GM19438 (cell line): ENCODE data around the gene LRRC75A.

Experiments
- ATAC-seq: cut with Tn5 transposase; IDR thresholded peaks from one replicate; pipeline ENCODE4 v1.9.1; 2021; ENCODE audit warnings: low read depth; ENCODE audit not compliant: unreplicated experiment

Gene LRRC75A

DNA sequence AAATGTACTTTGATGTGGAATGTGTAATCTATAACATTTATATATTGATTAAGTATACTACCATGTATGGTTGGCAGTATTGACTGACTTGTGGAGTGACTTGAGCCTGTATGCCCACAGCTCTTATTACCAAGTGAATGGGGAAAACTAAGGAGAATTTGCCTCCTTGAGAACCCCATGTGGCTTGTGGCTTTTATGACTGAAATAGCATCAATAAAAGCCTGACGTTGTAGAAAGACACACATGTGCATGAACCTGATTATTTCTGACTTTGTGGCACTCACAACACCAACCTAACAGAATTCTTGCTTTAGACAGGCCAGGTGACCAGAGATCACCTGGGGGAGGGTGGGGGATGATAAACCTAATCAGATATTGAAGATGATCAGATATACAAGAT is 2.1 kb upstream of the LRRC75A start:
- ATAC-seq = no peak

DNA sequence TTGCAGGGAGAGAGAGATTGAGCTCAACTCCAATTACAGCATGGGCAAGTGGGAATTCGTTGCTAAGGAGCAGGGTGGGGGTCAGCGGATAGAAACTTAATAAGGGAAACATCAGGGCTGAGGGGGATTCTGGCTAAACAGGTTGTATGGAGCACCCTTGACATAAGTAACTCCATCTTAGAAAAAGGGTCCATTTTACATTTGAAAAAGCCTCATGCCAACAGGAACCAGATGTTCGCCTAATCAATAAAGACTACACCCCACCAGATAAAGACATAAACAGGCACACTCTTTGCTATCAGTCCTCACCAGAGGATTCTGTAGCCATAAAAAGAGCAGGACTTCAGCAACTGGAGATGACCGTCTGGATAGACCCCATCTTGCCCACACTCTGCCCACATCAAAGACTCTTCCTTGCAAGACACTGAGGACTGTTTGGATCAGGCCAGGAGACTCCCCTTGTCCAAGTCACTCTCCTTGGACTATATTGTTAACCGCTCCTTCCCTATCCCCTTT is 1.6 kb upstream of the LRRC75A start:
- ATAC-seq = no peak

DNA sequence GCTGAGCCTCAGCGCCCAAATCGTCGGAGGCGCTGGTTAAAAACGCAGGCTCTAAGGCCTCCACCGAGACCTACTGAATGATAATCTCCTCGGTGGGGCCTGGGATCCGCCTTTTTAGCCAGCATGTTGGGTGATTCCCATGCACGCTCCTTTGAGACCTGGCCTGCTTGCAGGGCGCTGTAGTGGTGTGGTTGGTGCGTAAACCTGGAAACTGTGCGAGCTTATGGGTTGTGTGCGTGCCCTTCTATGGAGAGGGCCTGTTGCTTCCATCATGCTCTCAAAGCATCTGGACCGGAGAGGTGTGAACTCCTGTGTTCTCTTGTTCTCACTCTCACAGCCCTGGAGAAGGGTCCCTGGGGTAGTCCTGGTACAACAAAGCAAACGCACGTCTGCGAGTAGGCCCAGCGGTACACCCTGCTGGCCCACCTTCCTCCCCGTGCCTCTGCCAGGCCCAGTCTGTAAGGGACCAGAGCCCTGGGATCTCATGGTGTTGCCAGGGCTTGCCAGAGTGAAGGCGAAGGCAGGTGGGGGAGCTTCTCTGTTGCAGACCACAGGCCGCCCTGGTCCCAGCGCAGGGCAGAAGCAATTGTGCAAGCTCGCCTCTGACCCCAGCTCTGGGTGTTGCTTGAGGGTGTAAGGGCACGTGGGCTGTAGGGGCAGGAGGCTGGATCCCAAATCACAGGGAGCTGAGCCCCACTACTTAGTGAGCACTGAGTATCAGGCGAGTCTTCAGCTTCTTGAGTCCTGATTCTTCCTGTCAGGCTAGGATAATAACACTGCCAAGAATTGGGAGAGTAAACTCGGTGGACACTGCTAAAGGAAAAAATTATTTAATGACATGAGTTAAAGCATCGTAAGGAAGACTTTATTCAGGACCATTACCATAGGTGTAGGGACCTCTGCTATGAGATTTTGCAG is 879 bp upstream of the LRRC75A start:
- no peak for ATAC-seq

DNA sequence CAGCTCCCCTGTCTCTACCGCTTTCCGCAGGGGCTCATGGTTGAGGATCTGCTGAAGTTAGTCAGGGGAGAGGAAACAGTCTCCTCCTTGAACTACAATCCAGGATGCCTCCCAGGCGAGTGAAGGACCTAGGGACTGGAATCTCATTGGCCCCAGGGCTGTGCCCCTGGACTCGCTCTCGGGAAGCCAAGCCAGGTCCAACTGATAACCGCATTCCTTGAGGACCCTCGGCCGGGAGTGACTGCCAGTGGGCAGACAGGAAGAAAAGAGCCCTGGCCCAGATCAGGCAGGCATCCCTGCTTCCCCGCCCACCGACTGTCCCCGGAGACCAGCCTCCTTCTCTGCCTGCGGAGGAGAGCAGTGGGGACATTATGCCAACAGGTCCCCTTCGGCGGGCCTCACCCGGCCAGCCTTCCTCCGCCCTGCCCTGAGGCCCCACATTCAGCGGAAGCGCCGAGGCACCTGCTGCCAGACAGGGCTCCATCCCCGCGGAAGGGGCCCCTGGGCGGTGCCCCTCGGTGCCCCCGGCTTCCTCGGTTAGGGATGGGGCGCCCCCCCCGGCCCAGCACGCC is 776 bp downstream of the LRRC75A start:
- no peak for ATAC-seq

DNA sequence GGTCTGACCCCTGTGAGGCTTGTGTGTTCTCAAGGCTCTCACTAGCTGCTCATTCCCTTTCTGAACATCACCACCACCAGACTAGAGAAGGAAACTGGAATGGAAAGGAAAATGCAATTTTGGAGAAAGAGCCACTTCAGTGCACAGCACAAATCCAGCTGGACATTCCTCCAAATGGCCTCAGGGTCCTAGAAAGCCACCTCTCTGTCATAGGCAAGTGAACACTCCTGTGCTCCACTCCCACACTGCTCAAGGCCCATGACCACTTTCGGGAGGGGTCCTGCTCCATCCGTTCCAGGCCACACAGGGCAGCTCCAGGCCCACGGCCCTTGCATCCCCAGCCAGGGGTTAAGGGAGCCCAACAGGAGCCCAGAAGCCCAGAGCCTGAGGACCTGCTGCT is 2.6 kb downstream of the LRRC75A start:
- no peak for ATAC-seq

DNA sequence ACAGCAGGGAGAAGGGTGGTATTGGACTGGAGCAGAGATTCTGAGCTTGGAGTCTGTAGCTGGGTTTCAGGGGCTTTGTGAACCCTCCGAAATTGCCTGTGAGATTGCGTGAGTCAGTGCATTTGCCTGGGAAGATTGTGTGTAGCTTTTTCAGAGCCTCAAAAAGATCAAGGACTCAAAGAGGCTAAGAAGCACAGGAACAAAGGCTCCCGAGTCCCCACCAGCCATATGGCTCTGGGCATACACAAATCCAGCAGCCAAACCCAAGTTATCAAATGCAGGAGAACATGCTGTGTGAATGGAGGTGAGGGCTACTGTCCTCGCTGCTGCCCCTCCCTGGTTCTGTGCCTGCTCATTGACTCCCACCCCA is 3.0 kb downstream of the LRRC75A start:
- ATAC-seq = no peak

DNA sequence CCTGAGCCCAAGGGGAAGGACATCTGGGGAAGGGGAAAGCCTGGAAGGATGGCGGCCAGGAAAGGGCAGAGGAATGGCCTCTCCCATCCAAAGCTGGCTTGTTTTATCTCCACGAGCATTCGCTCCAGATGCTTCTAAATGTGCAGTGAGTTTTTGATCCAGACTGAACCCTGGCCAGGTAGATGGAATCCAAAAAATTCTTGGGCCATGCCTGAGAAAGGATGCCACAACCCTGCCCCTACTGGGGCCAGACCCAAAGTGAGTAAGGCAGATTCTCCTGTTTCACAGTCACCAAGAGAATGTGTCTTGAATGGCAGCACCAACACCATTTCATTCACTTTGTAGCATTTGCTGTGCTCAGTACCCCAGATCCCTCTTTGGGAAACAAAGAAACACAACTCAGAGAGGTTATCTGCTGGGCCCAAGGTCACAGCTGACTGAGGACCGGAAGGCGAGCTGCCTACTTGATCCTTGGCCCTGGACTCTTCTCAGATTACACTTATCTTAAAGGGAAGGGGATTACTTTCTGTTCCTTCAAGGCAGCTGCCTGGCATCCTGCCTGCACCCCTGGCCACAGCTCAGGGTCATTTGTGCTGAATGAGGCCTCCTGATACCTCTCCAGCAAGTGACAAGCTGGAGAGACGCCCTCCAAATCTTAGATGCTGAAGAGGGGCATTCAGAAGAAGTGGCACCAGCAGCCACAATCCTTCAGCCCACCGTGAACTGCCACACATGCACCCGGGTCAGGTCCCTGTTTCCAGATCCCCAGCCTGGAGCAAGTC is 3.6 kb downstream of the LRRC75A start:
- no peak for ATAC-seq

DNA sequence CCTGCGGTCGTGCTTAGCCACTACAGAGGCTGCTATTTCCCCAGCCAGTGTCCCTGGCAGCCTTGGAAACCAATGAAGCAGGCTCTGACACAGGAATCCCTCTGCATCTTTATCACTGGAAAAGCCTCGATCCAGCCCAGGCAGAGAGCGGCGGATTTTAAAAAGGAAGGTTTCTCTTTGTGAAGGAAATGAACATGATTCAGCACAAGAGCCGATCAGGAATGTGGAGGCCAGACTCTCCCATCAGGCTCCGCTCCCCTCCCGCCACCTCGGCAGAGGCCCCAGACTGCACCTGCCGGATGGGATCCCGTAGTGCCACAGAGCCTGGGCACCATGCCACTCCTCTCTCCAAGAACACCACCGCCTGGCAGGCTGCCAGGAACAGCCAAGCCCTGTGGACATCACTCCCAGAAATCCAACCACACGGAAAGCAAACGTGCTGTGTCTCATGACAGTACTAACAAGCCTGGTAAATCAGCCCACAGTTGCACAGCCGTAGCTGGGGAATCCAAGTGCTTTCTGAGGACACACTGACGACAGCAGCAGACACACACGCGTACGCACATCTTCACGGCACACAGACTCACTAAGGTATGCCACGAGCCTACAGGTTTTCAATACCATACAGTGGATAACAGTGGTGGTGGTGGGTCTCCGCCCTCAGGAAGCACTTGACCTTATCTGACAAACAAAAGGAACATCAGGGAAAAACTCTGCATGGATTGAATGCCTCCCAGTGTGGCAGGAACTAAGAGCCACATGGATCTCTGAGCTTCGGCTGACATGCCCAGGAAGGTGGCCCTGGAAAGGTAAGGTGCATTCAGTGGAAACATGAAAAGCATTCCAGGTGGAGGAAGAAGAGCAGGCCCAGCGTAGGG is 5.4 kb downstream of the LRRC75A start:
- no peak for ATAC-seq

DNA sequence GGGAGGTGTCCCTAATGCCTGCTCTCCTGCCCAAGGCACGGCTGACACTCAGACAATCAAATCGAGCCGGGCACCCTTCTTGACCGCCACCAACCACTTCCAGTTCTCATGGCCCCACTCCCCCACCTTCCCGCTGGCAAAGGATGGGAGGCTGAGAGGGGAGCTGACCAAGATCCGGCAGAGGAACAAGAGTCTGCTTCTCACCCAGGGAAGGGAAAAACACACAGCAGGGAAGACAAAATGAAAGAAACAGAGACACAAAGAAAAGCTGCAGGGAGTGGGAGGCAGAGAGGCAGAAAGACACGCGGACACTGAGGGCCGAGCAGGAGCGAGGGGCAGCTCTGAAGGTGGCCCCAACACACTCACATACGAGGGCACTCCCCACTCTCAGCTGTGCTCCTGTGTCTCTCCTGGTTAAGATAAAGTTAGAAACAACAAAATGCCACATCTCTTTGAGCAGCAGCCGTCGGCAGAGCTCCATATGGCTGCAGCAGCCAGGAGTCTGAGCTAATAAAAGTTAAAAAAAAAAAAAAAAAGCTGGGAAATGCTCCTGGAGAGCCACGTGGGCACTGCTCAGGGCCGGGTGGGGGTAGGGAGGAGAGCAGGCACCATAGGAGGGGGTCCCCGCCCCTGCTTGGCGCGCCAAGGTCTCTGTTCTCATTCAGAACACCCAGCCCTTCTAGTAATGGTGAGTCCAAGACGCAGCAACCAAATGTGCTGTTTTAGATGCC is 7.4 kb downstream of the LRRC75A start:
- ATAC-seq = no peak

DNA sequence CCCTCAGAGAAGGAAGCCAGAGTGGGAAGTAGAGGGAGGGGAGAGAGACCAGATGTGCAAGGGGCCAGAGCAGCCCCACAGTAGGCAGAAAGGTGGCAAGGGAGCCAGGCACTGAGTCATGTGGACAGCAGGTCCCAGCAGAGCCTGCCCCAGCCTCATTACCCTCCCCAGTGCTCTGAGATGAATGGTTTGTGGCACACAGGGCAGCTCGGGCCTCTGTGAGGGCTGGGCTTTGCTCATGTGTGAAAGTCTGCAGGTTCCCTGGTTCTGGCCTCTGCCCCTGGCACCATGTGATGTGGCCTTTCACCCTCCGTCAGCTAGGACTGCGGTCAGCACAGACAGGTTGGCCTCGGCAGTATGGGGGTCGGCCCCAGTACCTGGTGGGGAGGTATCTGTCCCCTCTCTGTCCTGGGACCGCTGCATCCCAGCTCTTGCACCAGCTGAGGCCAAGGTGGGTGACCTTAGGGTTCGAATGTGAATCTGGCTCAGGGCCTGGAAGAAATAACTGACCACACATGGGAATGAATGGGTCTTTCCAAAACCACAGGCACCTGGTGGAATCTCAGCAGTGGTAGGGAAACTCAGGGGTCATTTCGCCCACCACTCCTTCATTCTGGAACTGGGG is 8.9 kb downstream of the LRRC75A start:
- ATAC-seq = no peak

DNA sequence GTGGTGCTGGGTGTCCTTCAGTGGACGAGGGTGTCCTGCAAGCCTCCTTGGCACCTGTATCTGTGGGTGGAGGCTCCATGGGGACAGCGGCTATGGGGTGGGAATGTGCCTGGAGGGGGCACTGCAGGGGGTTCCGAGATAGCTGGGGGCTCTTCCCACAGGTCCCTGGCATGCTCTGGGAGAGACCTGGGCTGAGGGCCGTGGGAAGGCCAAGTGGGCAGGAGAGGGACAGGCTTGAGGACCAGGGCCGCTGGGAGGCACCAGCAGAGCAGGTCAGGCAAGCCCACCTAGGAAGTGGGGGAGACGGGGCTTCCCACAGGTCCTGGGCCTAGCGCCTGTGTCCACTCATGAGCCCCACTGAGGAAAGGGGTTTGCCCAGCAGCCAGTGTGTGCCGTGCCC is 9.7 kb downstream of the LRRC75A start:
- ATAC-seq = no peak

DNA sequence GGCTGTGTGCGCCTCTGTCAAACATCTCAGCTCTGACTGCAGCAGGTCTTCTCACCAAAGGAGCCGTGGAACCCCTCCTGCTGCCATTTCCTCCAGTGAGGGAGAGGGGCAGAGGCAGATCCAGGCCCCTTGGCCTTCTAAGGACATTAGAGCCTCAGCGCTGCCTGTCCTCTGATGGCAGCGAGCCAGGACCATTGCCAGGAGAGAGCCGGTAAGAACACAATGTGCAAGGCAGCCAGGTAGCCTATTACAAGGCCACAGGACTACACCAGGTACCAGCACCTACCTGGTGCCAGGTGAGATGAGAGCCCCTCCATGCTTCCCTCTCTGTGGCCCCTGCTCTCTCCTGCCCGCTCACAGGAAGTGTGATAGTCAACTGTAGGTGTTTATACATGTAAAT is 11.0 kb downstream of the LRRC75A start:
- no peak for ATAC-seq

DNA sequence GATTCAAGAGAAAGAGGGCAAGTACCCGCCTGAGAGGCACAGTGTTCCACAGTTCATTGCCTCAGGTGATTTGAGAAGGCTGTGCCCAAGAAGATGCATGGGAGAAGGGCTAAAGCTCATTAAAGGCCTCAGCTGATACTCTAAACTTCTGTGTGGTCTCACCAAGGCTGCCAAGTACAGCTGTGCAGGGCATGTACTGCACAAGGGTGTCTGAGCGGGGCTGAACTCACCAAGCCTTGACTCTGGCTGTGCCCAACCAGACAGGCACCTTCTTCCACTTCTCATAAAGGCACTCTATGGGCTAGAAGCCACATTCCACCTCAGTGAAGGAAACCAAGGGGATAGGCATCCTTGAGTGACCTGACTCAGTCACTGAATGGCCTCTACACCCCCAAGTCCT is 12.7 kb downstream of the LRRC75A start:
- no peak for ATAC-seq

DNA sequence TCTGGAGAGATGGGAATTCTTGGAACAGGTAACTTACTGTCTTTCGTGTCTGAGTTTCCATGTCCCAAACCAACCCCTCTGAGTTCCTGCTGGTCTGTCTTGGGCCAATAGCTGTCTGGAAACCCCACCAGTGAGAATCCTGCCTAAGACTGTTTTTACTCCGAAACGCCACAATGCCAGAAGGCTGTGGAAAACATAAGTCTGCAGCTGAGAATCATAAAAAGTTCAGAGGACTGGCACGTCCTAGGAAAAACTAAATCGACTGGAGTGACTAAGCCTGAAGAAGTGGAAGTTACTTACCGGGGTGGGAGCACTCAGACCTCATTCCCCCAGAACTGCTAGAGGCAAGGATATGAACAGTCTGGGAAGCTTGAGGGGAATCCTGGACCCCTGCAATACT is 13.3 kb downstream of the LRRC75A start:
- ATAC-seq = no peak

DNA sequence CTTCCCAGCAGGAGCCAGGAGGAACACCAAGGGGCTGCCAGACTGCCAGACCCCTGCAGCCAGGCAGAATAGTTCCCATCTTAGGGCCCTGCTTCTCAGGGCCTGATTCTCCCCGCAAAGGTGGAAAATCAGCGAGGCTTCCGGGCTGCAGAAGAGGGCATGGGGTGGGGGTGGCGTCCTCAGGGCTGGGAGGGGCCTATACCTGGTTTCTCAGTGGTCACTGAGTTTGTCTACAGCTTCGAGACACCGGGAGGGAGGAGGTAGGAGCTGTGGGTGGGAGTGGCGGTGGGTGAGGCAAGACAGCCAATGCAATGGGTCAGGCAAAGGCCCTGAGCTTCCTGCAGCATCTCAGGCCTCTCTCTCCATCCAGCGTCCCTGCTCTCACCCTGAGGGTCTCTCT is 14.3 kb downstream of the LRRC75A start:
- no peak for ATAC-seq

DNA sequence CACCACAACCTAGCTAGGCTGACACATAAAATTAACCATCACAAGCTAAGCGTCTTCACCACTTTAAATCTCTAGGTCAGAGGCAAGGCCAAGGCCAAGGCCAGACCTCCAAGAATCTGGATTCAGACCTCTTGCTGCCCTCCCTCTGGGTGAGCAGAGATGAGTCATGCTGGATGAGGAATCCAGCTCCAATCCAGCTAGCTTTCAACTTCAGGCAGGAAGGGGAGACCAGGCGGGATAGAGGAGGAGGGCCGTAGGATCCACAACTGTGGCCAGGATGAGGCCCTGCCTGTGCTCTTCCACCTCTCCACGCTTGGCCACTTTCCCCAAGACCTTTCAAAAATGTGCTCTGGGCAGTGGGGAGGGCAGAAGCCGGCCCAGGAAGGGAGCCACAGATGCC is 14.7 kb downstream of the LRRC75A start:
- ATAC-seq = no peak

DNA sequence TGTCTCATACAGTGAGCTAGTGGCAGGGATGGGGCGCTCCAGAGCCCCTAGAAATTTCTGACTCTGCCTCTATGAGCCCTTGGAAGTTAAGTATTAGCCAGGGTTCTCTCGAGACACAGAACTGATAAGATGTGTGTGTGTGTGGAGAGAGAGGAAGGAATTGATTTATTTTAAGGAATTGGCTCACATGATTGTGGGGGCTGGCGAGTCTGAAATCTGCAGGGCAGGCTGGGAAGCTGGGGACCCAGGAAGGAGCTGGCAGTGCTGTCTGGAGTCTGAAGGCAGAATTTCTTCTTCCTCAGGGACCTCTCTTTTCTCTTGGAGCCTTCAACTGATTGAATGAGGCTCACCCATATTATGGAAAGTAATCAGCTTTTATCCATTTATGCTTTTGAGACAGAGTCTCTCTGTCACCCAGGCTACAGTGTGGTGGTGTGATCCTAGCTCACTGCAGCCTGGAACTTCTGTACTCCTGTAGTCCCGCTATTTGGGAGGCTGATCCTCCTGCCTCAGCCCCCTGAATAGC is 16.8 kb downstream of the LRRC75A start:
- ATAC-seq = no peak

DNA sequence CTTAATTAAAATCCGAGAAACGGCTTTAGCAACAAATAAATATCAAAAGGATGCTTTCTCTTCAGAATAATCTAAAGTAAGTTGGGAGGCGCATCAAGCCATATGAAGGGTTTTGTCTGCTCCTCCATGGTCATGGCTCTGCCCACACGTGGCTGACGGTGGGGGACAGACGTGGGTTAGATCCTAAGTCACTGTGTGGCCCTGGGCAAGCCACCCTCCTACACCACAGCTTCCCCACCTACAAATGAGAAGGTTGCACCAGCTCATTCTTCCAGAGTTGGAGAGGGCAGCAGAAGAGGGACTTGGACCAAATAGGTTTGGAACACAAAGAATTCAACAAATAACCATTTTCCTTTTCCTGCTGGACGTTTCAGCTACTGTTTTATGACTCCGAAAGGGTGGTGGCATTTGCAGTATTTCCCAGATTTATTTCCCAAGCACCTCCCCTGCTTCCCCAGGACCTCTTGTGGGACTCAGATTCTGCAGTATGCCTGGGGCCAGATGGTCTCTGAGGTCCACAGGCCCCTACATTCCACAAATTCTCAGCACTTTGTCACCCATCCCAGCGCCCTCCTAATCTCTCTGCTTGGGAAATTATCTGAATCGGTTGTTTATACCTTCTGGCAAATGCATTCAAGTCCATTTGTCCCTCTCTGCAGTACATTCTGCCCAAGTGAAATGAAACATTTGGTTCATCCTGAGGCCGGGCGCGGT is 17.8 kb downstream of the LRRC75A start:
- ATAC-seq = no peak
